Stomach (tissue), 4 donors: ENCODE data around the gene CCDC174.

Experiments
- EP300 ChIP-seq: sonication (generic); formaldehyde crosslinking; IDR thresholded peaks from one replicate; pipeline ENCODE4 v1.6.1; 2017; ENCODE audit warnings: antibody characterized with exemption
- POLR2A ChIP-seq, 4 donors: fragments of 450-650 bp; IDR thresholded peaks; one replicate each; pipeline ENCODE4 v1.6.1; 2016; ENCODE audit warnings: antibody characterized with exemption in 4 of 4, control low read depth in 2 of 4, mild to moderate bottlenecking in 1 of 4, moderate library complexity in 1 of 4
- POLR2AphosphoS5 ChIP-seq, 3 donors: sonication (generic); formaldehyde crosslinking; IDR thresholded peaks; one replicate each; pipeline ENCODE4 v1.6.1; 2016; ENCODE audit warnings: antibody characterized with exemption in 3 of 3
- TF ChIP-seq, protein P1 (sequence below), 7 experiments: fragments of 450-650 bp in 4 of 7; fragments of 200-600 bp in 3 of 7; sonication (generic) in 3 of 7; IDR thresholded peaks; one replicate each; pipeline ENCODE4 v1.5.1; 2016 to 2019; ENCODE audit warnings: antibody characterized with exemption in 7 of 7, control low read depth in 2 of 7, mild to moderate bottlenecking in 1 of 7

DNA sequence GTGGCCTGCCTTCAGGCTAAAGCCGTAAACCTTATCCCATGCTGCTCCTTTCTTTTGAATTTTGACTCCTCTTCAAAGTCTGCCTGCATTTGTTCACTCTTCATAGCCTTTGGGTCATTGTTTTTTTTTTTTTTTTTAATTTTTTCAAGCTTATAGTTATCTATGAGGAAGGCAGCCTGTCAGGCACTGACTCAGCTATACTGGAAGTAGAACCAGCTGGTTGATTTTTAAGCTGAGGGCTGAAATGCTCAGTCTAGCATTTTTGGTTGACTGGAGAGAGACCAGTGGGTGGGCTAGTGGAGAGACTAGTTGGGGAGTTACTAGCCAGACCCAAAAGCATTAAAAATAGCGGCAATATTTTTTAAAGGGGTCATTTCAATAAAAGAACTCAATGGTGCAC lies 67.4 kb downstream of the CCDC174 start:
- TF ChIP-seq, protein P1, sequence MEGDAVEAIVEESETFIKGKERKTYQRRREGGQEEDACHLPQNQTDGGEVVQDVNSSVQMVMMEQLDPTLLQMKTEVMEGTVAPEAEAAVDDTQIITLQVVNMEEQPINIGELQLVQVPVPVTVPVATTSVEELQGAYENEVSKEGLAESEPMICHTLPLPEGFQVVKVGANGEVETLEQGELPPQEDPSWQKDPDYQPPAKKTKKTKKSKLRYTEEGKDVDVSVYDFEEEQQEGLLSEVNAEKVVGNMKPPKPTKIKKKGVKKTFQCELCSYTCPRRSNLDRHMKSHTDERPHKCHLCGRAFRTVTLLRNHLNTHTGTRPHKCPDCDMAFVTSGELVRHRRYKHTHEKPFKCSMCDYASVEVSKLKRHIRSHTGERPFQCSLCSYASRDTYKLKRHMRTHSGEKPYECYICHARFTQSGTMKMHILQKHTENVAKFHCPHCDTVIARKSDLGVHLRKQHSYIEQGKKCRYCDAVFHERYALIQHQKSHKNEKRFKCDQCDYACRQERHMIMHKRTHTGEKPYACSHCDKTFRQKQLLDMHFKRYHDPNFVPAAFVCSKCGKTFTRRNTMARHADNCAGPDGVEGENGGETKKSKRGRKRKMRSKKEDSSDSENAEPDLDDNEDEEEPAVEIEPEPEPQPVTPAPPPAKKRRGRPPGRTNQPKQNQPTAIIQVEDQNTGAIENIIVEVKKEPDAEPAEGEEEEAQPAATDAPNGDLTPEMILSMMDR (IDR thresholded peaks at IDR 0.05): no peak
- TF ChIP-seq POLR2A (IDR thresholded peaks at IDR 0.05) (no peak), EP300 (no peak), POLR2AphosphoS5 (IDR thresholded peaks at IDR 0.05) (no peak)
